ENCODE measurements around the gene ZNF816. TPM values are rescaled to one million over a fixed set of nuclear protein-coding genes. Genes with fewer than 3 reads are reported as not detected.
"Not testable (repeated sequence)": the region's sequence is repeated elsewhere in the genome, so short reads cannot be mapped to it uniquely, and the experiment has no call there.

Gene ZNF816
- total RNA-seq, 4 donors from 2014 or later: 3.7 to 23.0 (median 13.5) TPM

DNA sequence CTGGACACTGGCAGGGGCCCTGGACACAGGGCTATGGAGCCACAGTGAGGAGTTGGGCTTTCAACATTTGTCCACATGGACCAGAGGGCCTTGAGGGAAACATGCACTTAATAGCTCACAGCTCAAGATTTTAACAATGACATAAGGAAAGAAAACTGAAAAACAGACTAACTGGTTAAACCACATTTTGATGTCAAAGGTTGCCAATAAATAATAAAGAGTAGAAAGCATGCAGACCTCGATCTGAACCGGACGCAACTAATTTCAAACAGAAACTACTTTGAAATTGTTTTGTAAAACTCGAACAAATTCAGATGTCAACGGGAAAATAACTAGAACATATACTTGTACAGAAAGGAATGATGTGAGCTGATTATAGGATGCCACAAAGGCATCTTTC is 23.9 kb downstream of the ZNF816 start:
- Histone ChIP-seq H3K27ac (no peak overlapping the region), H3K4me3 (no peak overlapping the region), H3K9me3 (peaks cover 0 to 4% (median 0%) of the 10 kb centered on the region in 4 donors), H3K36me3 (peaks cover 0 to 35% (median 0%) of the 10 kb centered on the region in 3 donors), H3K27me3 (no peaks in the 10 kb centered on the region), H3K4me1 (peaks cover 0 to 17% (median 4%) of the 10 kb centered on the region in 4 donors)
- 23 to 24% methylated on average over 5 of the region's 5 CpGs for WGBS, 2 donors
- TF ChIP-seq, protein P1, sequence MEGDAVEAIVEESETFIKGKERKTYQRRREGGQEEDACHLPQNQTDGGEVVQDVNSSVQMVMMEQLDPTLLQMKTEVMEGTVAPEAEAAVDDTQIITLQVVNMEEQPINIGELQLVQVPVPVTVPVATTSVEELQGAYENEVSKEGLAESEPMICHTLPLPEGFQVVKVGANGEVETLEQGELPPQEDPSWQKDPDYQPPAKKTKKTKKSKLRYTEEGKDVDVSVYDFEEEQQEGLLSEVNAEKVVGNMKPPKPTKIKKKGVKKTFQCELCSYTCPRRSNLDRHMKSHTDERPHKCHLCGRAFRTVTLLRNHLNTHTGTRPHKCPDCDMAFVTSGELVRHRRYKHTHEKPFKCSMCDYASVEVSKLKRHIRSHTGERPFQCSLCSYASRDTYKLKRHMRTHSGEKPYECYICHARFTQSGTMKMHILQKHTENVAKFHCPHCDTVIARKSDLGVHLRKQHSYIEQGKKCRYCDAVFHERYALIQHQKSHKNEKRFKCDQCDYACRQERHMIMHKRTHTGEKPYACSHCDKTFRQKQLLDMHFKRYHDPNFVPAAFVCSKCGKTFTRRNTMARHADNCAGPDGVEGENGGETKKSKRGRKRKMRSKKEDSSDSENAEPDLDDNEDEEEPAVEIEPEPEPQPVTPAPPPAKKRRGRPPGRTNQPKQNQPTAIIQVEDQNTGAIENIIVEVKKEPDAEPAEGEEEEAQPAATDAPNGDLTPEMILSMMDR (IDR thresholded peaks at IDR 0.05): no peak
- no peak for TF ChIP-seq EP300 (IDR thresholded peaks at IDR 0.05)
- no peak for TF ChIP-seq POLR2A (IDR thresholded peaks at IDR 0.05)
- DNase-seq (ENCODE audit: low spot score in 2 of 2): no peak

DNA sequence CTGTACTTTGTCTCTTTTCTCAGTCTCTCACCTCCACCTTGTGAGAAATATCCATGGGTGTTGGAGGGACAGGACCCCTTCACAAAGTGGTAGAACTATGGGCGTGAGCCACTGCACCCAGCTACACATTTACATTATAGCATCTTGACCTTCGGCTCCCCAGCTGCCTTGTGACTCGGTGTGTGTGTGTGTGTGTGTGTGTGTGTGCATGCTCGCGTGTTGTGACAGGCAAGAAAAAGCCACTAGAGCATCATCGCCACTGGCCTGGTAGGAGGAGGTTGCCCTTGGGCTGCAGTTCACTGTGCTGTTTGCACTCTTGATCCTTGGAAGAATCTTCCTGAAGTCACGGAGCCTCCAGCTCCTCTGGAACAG is 25.7 kb downstream of the ZNF816 start:
- 88 to 91% methylated on average over 6 to 7 of the region's 7 CpGs for WGBS, 2 donors
- H3K27me3 ChIP-seq: no peaks in the 10 kb centered on the region
- peaks cover 0 to 8% (median 1%) of the 10 kb centered on the region in 4 donors for H3K4me1 ChIP-seq
- H3K36me3 ChIP-seq: peaks cover 0 to 35% (median 0%) of the 10 kb centered on the region in 3 donors
- TF ChIP-seq EP300 (IDR thresholded peaks at IDR 0.05) (no peak), POLR2A (IDR thresholded peaks at IDR 0.05) (no peak)
- TF ChIP-seq, protein P1 (IDR thresholded peaks at IDR 0.05): no peak
- H3K4me3 ChIP-seq: no peak overlapping the region
- peaks cover 0 to 4% (median 0%) of the 10 kb centered on the region in 4 donors for H3K9me3 ChIP-seq
- DNase-seq (ENCODE audit: low spot score in 2 of 2): no peak
- no peak overlapping the region for H3K27ac ChIP-seq

DNA sequence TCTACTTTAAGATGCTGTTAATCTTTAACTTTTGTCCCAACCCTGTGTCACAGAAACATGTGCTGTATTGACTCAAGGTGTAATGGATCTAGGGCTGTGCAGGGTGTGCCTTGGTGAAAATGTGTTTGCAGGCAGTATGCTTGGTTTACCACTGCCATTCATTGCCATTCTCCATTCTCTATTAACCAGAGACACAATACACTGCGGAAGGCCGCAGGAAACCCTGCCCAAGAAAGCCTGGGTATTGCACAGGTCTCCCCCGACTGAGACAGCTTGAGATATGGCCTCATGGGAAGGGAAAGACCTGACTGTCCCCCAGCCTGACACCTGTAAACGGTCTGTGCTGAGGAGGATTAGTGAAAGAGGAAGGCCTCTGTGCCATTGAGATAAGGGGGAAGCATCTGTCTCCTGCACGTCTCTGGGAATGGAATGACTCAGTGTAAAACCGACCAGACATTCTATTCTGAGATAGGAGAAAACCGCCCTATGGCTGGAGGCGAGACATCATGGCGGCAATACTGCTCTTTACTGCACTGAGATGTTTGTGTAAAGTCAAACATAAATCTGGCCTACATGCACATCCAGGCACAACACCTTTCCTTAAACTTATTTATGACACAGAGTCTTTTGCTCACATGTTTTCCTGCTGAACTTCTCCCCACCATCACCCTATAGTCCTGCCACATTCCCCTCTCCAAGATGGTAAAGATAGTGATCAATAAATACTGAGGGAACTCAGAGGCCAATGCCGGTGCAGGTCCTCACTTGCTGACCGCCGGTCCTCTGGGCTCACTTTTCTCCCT is 26.3 kb downstream of the ZNF816 start:
- H3K36me3 ChIP-seq: peaks cover 0 to 38% (median 0%) of the 10 kb centered on the region in 3 donors
- WGBS, 2 donors: 72 to 85% methylated on average over 12 of the region's 12 CpGs
- H3K4me3 ChIP-seq: no peak overlapping the region
- DNase-seq (ENCODE audit: low spot score in 2 of 2): no peak
- no peak overlapping the region for H3K27ac ChIP-seq
- TF ChIP-seq, protein P1 (IDR thresholded peaks at IDR 0.05): no peak
- no peak for TF ChIP-seq POLR2A (IDR thresholded peaks at IDR 0.05)
- no peak for TF ChIP-seq EP300 (IDR thresholded peaks at IDR 0.05)
- peaks cover 0 to 6% (median under 1%) of the 10 kb centered on the region in 4 donors for H3K4me1 ChIP-seq
- peaks cover 0 to 4% (median 0%) of the 10 kb centered on the region in 4 donors for H3K9me3 ChIP-seq
- H3K27me3 ChIP-seq: no peaks in the 10 kb centered on the region

DNA sequence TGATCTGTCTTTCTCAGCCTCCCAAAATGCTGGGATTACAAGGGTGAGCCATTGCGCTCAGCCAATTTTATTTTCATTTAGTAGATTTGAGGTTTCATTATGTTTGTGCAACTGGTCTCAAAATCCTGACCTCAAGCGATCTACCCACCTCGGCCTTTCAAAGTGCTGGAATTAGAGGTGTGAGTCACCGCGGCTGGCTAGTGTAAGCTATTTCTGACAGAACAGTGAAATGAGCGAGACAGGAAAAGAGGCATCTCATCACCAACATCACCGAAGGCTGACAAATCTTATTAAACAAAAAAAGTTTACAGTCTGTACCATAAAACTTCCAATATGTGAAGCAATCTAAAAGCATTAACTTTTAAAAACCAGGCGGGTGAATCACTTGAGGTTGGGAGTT is 27.2 kb downstream of the ZNF816 start:
- H3K36me3 ChIP-seq: peaks cover 0 to 45% (median 0%) of the 10 kb centered on the region in 3 donors
- H3K27me3 ChIP-seq: no peaks in the 10 kb centered on the region
- H3K4me1 ChIP-seq: no peaks in the 10 kb centered on the region
- H3K27ac ChIP-seq: no peak overlapping the region
- WGBS, 2 donors: 85 to 88% methylated on average over 8 of the region's 8 CpGs
- DNase-seq (ENCODE audit: low spot score in 2 of 2): no peak
- peaks cover 0 to 4% (median 0%) of the 10 kb centered on the region in 4 donors for H3K9me3 ChIP-seq
- no peak overlapping the region for H3K4me3 ChIP-seq
- no peak for TF ChIP-seq EP300 (IDR thresholded peaks at IDR 0.05)
- no peak for TF ChIP-seq POLR2A (IDR thresholded peaks at IDR 0.05)
- TF ChIP-seq, protein P1 (IDR thresholded peaks at IDR 0.05): no peak

DNA sequence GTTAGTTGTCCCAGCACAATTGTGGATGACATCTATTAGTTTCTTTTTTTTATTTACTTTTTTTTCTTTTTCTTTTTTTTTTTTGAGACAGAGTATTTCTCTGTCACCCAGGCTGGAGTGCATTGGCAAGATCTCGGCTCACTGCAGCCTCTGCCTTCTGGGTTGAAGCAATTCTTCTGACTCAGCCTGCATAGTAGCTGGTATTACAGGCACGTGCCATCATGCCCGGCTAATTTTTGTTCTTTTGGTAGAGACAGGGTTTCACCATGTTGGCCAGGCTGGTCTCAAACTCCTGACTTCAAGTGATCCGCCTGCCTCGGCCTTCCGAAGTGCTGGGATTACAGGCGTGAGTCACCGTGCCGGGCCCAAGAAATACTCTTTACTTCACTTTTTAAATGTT is 38.0 kb downstream of the ZNF816 start:
- not testable (repeated sequence) for DNase-seq (ENCODE audit: low spot score in 2 of 2); H3K27me3 ChIP-seq; H3K4me3 ChIP-seq; H3K9me3 ChIP-seq; H3K27ac ChIP-seq
- H3K4me1 ChIP-seq: peaks cover 0 to 26% (median 4%) of the 10 kb centered on the region in 4 donors
- WGBS, 2 donors: 92 to 96% methylated on average over 9 of the region's 9 CpGs
- peaks cover 0 to 21% (median 0%) of the 10 kb centered on the region in 3 donors for H3K36me3 ChIP-seq
